ENCODE measurements around the gene RNF166.

The RNF166 gene

GRCh38 chr16:88723507-88723887 is 17.3 kb upstream of the RNF166 start:
- no peak for DNase-seq

GRCh38 chr16:88722784-88723506 is 16.7 kb upstream of the RNF166 start:
- DNase-seq = no peak

- DNase-seq = no peak
These were observed 15.9 kb upstream of the RNF166 start for GRCh38 chr16:88721815-88722755.

- DNase-seq = no peak
These were observed 15.0 kb upstream of the RNF166 start for GRCh38 chr16:88721236-88721635.

GRCh38 chr16:88720396-88720970 is 14.3 kb upstream of the RNF166 start:
- DNase-seq = no peak

- no peak for DNase-seq
These were observed 13.7 kb upstream of the RNF166 start for GRCh38 chr16:88719933-88720296.

GRCh38 chr16:88719267-88719932 is 13.2 kb upstream of the RNF166 start:
- DNase-seq = no peak

GRCh38 chr16:88718178-88718577 is 12.0 kb upstream of the RNF166 start:
- no peak for DNase-seq

- DNase-seq = no peak
These were observed 10.4 kb upstream of the RNF166 start for GRCh38 chr16:88716601-88717001.

GRCh38 chr16:88716201-88716600 is 10.0 kb upstream of the RNF166 start:
- DNase-seq = no peak

GRCh38 chr16:88715312-88716190 is 9.3 kb upstream of the RNF166 start:
- no peak for DNase-seq

GRCh38 chr16:88714420-88715302 is 8.5 kb upstream of the RNF166 start:
- DNase-seq = no peak

GRCh38 chr16:88713568-88714419 is 7.6 kb upstream of the RNF166 start:
- DNase-seq = no peak

GRCh38 chr16:88713054-88713453 is 6.8 kb upstream of the RNF166 start:
- DNase-seq = no peak

GRCh38 chr16:88712362-88712979 is 6.3 kb upstream of the RNF166 start:
- DNase-seq = no peak

- DNase-seq = no peak
These were observed 5.6 kb upstream of the RNF166 start for GRCh38 chr16:88711750-88712340.

- DNase-seq = no peak
These were observed 4.3 kb upstream of the RNF166 start for GRCh38 chr16:88710556-88710955.

GRCh38 chr16:88706965-88707826 is 988 bp upstream of the RNF166 start:
- no peak for DNase-seq
